Sigmoid colon (tissue), 7 donors: ENCODE results near the gene MEF2A. TPM values are rescaled to one million over a fixed set of nuclear protein-coding genes. Genes with fewer than 3 reads are reported as not detected.

ENCODE experiments used
- DNase-seq: peaks from one replicate; pipeline ENCODE4 v3.0.0-alpha.2; 2019
- H3K27ac ChIP-seq, 4 donors: fragments of 200-600 bp; sonication (generic); one replicate each; pipeline ENCODE4 v1.5.1; 2016 to 2019; ENCODE audit warnings: mild to moderate bottlenecking in 1 of 4
- H3K27me3 ChIP-seq, 3 donors: fragments of 200-600 bp; sonication (generic); one replicate each; pipeline ENCODE4 v1.5.1; 2019; ENCODE audit warnings: mild to moderate bottlenecking in 1 of 3
- H3K36me3 ChIP-seq, 4 donors: fragments of 200-600 bp; sonication (generic); one replicate each; pipeline ENCODE4 v1.5.1; 2016 to 2019
- H3K4me1 ChIP-seq, 4 donors: fragments of 200-600 bp; sonication (generic); one replicate each; pipeline ENCODE4 v1.5.1; 2017 to 2019
- H3K4me3 ChIP-seq, 4 donors: fragments of 200-600 bp; sonication (generic); one replicate each; pipeline ENCODE4 v1.5.1; 2017 to 2019; ENCODE audit warnings: mild to moderate bottlenecking in 2 of 4, moderate library complexity in 1 of 4
- H3K9me3 ChIP-seq, 4 donors: fragments of 200-600 bp in 3 of 4; sonication (generic) in 3 of 4; one replicate each; pipeline versions ENCODE4 v1.5.1 to v1.6.1; 2013 to 2019
- CTCF ChIP-seq, 4 experiments: fragments of 450-650 bp in 3 of 4; fragments of 200-600 bp in 1 of 4; IDR thresholded peaks; one replicate each; pipeline ENCODE4 v1.5.1; 2016 to 2019; ENCODE audit warnings: antibody characterized with exemption in 4 of 4, mild to moderate bottlenecking in 3 of 4, moderate library complexity in 2 of 4
- EP300 ChIP-seq, 4 donors: sonication (generic); formaldehyde crosslinking; IDR thresholded peaks; one replicate each; pipeline ENCODE4 v1.6.1; 2017; ENCODE audit warnings: antibody characterized with exemption in 4 of 4
- POLR2A ChIP-seq, 2 donors: fragments of 450-650 bp; IDR thresholded peaks; one replicate each; pipeline ENCODE4 v1.6.1; 2016; ENCODE audit warnings: antibody characterized with exemption in 2 of 2, mild to moderate bottlenecking in 2 of 2, moderate library complexity in 2 of 2
- POLR2AphosphoS5 ChIP-seq, 4 donors: sonication (generic); formaldehyde crosslinking; IDR thresholded peaks; one replicate each; pipeline ENCODE4 v1.6.1; 2017; ENCODE audit warnings: antibody characterized with exemption in 4 of 4
- WGBS, 2 donors: extraction: QIAGEN DNeasy Blood & Tissue Kit; methylation state at CpG; one replicate each; pipeline ENCODE4 v1.1.7; 2013; 5-methylcytosine and 5-hydroxymethylcytosine counted together
- intact Hi-C: fragments of 100-400 bp; cut with DNase I; formaldehyde crosslinking; loops from one replicate; pipeline ENCODE4 v1.15.1; 2023
- polyA plus RNA-seq, 3 donors: library from polyadenylated mRNA; stranded (reverse); fragments of 200-250 nt; gene quantifications; one replicate each; pipeline ENCODE4 v1.2.3, GENCODE V29; 2013
- total RNA-seq, 4 donors: library from RNA; depleted of rRNA; stranded (reverse); fragments of >200 nt; gene quantifications; one replicate each; pipeline ENCODE4 v1.1.0, GENCODE V29; 2016
- donor health status: healthy with polysubstance abuse.
- donor health status: Bipolar disorder and iron deficiency.
- donor health status: healthy.

MEF2A gene
- total and polyA plus RNA-seq, 7 donors = 11.6 to 123 (median 78.8) TPM

GRCh38 chr15:99568625-99569352 lies 3.0 kb downstream of the MEF2A start:
- intact Hi-C loops = loop anchor here (5.0 kb wide), 3 partner anchors 49 to 161 kb away; no protein-coding TSS in a partner anchor
- peak overlapping the region in 2 of 4 donors; percentile 91 to 96 for H3K4me3 ChIP-seq
- no peaks in the 10 kb centered on the region for H3K9me3 ChIP-seq
- no peaks in the 10 kb centered on the region for H3K36me3 ChIP-seq
- peak overlapping the region; percentile 17 to 100 (median 100) for H3K27ac ChIP-seq
- H3K4me1 ChIP-seq = peaks cover 0 to 67% (median 50%) of the 10 kb centered on the region in 4 donors
- no peaks in the 10 kb centered on the region for H3K27me3 ChIP-seq
- TF ChIP-seq CTCF (IDR thresholded peaks at IDR 0.05) (no peak), POLR2AphosphoS5 (IDR thresholded peaks at IDR 0.05) (no peak), EP300 (IDR thresholded peaks at IDR 0.05) (no peak), POLR2A (IDR thresholded peaks at IDR 0.05) (no peak)
- 80 to 82% methylated on average over 9 of the region's 9 CpGs for WGBS, 2 donors
- no peak for DNase-seq

GRCh38 chr15:99571299-99571698 lies 5.5 kb downstream of the MEF2A start:
- Histone ChIP-seq H3K27me3 (no peaks in the 10 kb centered on the region), H3K27ac (peak overlapping the region in 2 of 4 donors; percentile 43 to 100), H3K4me1 (peaks cover 0 to 65% (median 52%) of the 10 kb centered on the region in 4 donors), H3K36me3 (no peaks in the 10 kb centered on the region), H3K4me3 (no peak overlapping the region), H3K9me3 (no peaks in the 10 kb centered on the region)
- no peak for DNase-seq
- no peak for TF ChIP-seq POLR2AphosphoS5 (IDR thresholded peaks at IDR 0.05)
- TF ChIP-seq POLR2A (IDR thresholded peaks at IDR 0.05) = no peak
- TF ChIP-seq CTCF (IDR thresholded peaks at IDR 0.05) = no peak
- no peak for TF ChIP-seq EP300 (IDR thresholded peaks at IDR 0.05)
- 84 to 87% methylated on average over 3 of the region's 3 CpGs for WGBS, 2 donors
- intact Hi-C loops = no loop called here

GRCh38 chr15:99574048-99574447 lies 8.3 kb downstream of the MEF2A start:
- no peak for DNase-seq
- Histone ChIP-seq H3K4me3 (no peak overlapping the region), H3K9me3 (no peaks in the 10 kb centered on the region), H3K4me1 (peaks cover 0 to 69% (median 49%) of the 10 kb centered on the region in 4 donors), H3K27ac (no peak overlapping the region), H3K27me3 (no peaks in the 10 kb centered on the region), H3K36me3 (no peaks in the 10 kb centered on the region)
- intact Hi-C loops = no loop called here
- WGBS, 2 donors = 22 to 70% methylated on average over 4 of the region's 4 CpGs
- TF ChIP-seq EP300 (IDR thresholded peaks at IDR 0.05) = no peak
- TF ChIP-seq POLR2AphosphoS5 (IDR thresholded peaks at IDR 0.05) = no peak
- TF ChIP-seq POLR2A (IDR thresholded peaks at IDR 0.05) = no peak
- TF ChIP-seq CTCF (IDR thresholded peaks at IDR 0.05) = no peak

- Histone ChIP-seq H3K36me3 (no peaks in the 10 kb centered on the region), H3K4me3 (no peak overlapping the region), H3K4me1 (peaks cover 0 to 69% (median 49%) of the 10 kb centered on the region in 4 donors), H3K9me3 (no peaks in the 10 kb centered on the region), H3K27ac (no peak overlapping the region), H3K27me3 (no peaks in the 10 kb centered on the region)
- DNase-seq = no peak
- WGBS, 2 donors = 40 to 92% methylated on average over 6 of the region's 6 CpGs
- TF ChIP-seq EP300 (IDR thresholded peaks at IDR 0.05) (no peak), CTCF (IDR thresholded peaks at IDR 0.05) (no peak), POLR2A (IDR thresholded peaks at IDR 0.05) (no peak), POLR2AphosphoS5 (IDR thresholded peaks at IDR 0.05) (no peak)
- intact Hi-C loops = no loop called here
These were observed 8.7 kb downstream of the MEF2A start for GRCh38 chr15:99574502-99574901.
